ENCODE data around the gene SSH3.

GRCh38 chr11:67272327-67273259 is 30.7 kb upstream of the SSH3 start:
- no peak for TF ChIP-seq ESRRG (CRISPR knock-in tag; IDR thresholded peaks at IDR 0.05)
- no peak for TF ChIP-seq PATZ1 (CRISPR knock-in tag; IDR thresholded peaks at IDR 0.05; ENCODE audit: borderline replicate concordance)
- TF ChIP-seq RARB (CRISPR knock-in tag; IDR thresholded peaks at IDR 0.05) = no peak
- no peak for TF ChIP-seq TOX (CRISPR knock-in tag; IDR thresholded peaks at IDR 0.05; ENCODE audit: borderline replicate concordance)
- TF ChIP-seq ZNF70 (CRISPR knock-in tag; IDR thresholded peaks at IDR 0.05) = no peak
